SJCRH30 (cell line): Measurements from ENCODE around the gene LPIN1. TPM values are rescaled to one million over a fixed set of nuclear protein-coding genes. Genes with fewer than 3 reads are reported as not detected.

Experiments
- DNase-seq, 2 experiments: peaks; one replicate each; pipeline ENCODE4 v3.0.0-alpha.2; 2015 to 2020
- H3K27ac ChIP-seq: fragments of 250-450 bp; sonication (Bioruptor Pico); 2 replicates; pipeline ENCODE4 v1.5.1; 2020; ENCODE audit warnings: mild to moderate bottlenecking, moderate library complexity
- H3K27me3 ChIP-seq: fragments of 250-450 bp; sonication (Bioruptor Pico); 2 replicates; pipeline ENCODE4 v1.5.1; 2020; ENCODE audit warnings: mild to moderate bottlenecking, moderate library complexity
- H3K36me3 ChIP-seq: fragments of 250-450 bp; sonication (Bioruptor Pico); 2 replicates; pipeline ENCODE4 v1.5.1; 2020; ENCODE audit warnings: mild to moderate bottlenecking, moderate library complexity
- H3K4me1 ChIP-seq: fragments of 250-450 bp; sonication (Bioruptor Pico); 2 replicates; pipeline ENCODE4 v1.5.1; 2020; ENCODE audit warnings: mild to moderate bottlenecking, moderate library complexity
- H3K4me3 ChIP-seq: fragments of 250-450 bp; sonication (Bioruptor Pico); 2 replicates; pipeline ENCODE4 v1.5.1; 2020; ENCODE audit warnings: mild to moderate bottlenecking, moderate library complexity
- H3K9me3 ChIP-seq: fragments of 250-450 bp; sonication (Bioruptor Pico); replicated peaks from 2 replicates; pipeline ENCODE4 v1.5.1; 2020; ENCODE audit warnings: mild to moderate bottlenecking, moderate library complexity
- total RNA-seq: library from RNA; depleted of rRNA; stranded (reverse); fragments of >200 nt; shearing (Covaris generic); gene quantifications from 2 replicates; pipeline ENCODE4 v1.2.3, GENCODE V29; 2014

Gene LPIN1
- total RNA-seq, 1 experiment from 2014 or later = 37.0 TPM

DNA sequence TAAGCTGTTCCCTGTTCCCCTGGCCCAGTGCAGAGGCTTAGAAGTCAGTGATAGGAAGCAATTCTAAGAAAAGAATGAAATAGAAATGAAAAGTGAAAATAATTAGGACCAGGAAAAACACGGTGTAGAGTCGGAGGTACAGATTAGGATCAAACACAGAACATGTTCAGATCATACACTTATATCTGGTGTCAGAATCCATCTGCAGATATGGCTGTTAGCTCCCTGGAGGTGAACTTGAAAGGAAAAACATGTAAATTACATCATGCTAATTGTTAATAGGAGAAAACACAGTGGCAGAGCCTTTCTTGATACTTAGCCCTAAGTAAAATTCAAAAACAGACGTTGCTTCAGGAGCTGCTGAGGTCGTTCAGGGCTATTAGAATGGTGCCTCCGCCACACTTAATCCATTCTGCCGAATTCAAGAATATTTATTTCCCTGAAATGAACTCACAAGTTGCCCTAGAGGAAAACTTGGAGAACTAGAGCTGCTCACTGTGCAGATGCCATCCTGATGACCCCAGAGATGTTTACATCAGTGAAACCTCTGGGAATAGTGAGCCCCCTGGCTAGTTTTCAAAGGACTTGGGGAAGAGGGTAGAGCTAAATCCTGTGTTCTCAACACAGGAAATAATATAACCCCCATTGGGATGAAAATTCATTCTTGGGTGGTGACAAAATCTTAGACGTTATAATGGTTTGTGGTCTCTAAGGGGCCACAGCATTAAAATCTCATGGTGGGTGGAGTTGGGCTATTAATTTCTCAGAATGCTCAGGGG, 27.5 kb downstream of the LPIN1 start:
- Histone ChIP-seq H3K9me3 (no peaks in the 10 kb centered on the region), H3K27ac (no peak overlapping the region), H3K27me3 (no peaks in the 10 kb centered on the region), H3K4me3 (no peak overlapping the region), H3K36me3 (peaks cover 15% of the 10 kb centered on the region), H3K4me1 (peaks cover 5% of the 10 kb centered on the region; the same call in 1 of the 2 replicates)
- peak in 1 of 2 experiments; percentile 26 for DNase-seq

DNA sequence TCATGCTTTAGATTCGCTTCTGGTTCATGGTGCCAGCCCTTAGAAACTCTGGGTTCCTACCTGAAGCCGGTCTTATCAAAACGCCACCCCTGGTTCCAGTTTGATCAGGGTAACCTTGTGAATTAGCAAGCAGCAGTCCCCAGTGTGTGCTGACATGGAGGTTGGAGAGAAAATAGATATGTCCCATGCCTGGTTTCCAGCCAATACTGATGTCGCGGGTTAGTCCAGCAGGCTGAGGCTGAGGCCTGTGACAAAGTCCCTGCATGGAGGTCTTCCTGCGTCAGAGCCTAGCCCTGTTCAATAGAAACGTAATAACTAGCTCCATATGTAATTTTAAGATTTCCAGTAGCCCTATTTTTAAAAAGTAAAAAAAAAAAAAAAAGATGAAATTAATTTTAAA, 28.2 kb downstream of the LPIN1 start:
- DNase-seq = no peak
- H3K27ac ChIP-seq = no peak overlapping the region
- H3K4me3 ChIP-seq = no peak overlapping the region

DNA sequence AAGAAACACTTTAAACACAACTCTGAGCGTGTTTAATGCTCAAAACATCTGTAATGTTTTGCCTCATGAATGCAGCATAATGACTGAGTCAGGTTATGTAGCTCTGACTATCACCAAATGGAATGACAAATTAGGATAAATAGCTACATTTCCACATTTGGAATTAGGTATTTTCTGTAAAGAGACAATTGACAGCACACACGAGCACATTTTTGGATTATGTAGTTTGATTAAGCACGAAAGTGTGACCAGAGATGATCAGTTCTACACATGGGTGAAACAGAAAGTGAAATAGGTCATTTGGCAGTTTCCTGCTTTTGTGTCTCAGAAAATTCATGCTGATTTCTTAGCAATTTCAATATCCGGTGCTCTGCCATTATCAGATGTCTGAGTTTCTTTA, 29.0 kb downstream of the LPIN1 start:
- Histone ChIP-seq H3K27me3 (no peaks in the 10 kb centered on the region), H3K36me3 (peaks cover 20% of the 10 kb centered on the region), H3K4me1 (peaks cover 5% of the 10 kb centered on the region; the same call in 1 of the 2 replicates), H3K27ac (no peak overlapping the region), H3K9me3 (no peaks in the 10 kb centered on the region), H3K4me3 (no peak overlapping the region)
- no peak for DNase-seq

More for the DNA sequence above, 28.2 kb downstream of the LPIN1 start:
- Histone ChIP-seq H3K9me3 (no peaks in the 10 kb centered on the region), H3K36me3 (peaks cover 13% of the 10 kb centered on the region), H3K4me1 (peaks cover 5% of the 10 kb centered on the region; the same call in 1 of the 2 replicates), H3K27me3 (no peaks in the 10 kb centered on the region)

DNA sequence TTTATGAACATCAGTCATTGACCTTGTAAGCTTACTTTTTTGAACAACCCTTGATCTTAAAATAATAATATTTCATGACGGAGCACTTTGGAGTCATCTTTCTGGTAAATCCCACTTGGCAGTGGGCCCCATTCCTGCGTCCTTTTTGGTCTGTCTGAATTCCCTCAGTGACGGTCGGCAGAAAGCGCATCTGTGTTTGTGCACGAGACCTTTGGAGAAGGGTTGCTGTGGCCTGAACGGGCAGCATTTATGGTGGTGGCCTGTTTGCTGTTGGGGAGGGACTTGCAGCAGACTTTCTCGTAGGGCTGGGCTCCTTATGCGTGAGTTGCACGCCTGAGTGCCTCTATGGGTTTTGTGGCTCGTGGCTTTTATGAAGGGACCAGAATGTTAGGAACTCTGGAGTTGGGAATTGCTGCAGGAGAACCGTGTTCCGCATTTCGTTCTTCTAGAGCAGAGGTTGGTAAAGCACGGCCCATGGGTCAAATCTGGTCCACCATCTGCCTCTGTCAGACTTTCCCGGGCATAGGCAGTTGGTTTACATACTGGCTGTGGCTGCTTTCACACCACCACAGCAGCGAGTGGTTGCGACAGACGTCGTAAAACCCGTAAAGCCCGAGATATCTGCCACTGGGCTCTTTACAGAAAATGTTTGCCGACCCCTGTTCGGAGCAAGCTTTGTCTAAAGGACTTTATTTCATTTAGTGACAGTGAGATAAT, 30.8 kb downstream of the LPIN1 start:
- Histone ChIP-seq H3K4me1 (peaks cover 5% of the 10 kb centered on the region; the same call in 1 of the 2 replicates), H3K27me3 (no peaks in the 10 kb centered on the region), H3K4me3 (no peak overlapping the region), H3K27ac (no peak overlapping the region), H3K36me3 (peaks cover 32% of the 10 kb centered on the region), H3K9me3 (no peaks in the 10 kb centered on the region)
- no peak for DNase-seq

DNA sequence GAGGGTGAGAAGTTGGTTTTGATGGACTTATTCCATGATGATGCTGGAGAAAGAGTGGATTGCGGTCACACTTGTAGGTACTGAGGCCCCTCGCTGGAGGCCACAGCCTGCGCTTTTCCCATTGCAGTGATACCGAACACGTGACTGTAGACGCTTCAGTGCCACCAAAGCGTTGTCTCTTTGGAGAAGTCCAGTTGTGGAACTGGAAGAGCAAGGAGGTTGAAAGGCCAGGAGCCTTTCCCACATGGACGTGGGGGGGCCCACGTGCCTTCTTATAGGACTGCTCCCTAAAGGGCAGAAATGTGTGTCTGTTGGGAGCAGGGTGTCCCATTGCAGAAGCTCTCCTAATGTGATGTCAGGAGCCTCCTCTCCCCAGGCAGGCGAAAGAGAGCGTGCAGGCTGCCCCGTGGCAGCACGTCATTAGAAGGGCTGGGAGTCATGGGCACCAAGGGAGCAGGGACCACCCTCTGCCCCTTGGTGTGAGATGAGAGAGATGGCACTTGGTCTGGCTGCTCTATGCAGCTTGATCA, 31.5 kb downstream of the LPIN1 start:
- no peak for DNase-seq
- Histone ChIP-seq H3K4me1 (peaks cover 5% of the 10 kb centered on the region; the same call in 1 of the 2 replicates), H3K9me3 (no peaks in the 10 kb centered on the region), H3K4me3 (no peak overlapping the region), H3K27ac (no peak overlapping the region), H3K36me3 (peaks cover 39% of the 10 kb centered on the region), H3K27me3 (no peaks in the 10 kb centered on the region)

DNA sequence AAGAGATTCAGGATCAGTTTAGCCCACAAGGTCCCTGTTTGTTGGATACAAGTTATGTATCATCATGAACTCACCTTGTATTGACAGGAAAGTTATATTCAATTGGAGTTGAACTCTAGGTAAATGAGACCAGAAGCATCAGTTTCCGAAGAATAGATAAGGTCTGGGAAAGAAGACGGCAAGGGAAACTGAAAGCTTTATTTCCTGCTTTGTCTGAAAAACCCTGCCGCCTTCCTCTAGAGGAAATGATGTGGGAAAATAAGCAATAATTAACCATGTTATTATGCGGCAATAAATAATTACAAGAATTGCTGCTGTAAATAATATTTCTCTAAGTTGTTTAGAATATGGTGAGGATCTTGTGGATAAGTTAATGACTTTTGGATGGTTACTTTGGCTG, 32.0 kb downstream of the LPIN1 start:
- Histone ChIP-seq H3K4me3 (no peak overlapping the region), H3K9me3 (no peaks in the 10 kb centered on the region), H3K27ac (no peak overlapping the region), H3K36me3 (peaks cover 44% of the 10 kb centered on the region), H3K27me3 (no peaks in the 10 kb centered on the region), H3K4me1 (peaks cover 5% of the 10 kb centered on the region; the same call in 1 of the 2 replicates)
- no peak for DNase-seq

DNA sequence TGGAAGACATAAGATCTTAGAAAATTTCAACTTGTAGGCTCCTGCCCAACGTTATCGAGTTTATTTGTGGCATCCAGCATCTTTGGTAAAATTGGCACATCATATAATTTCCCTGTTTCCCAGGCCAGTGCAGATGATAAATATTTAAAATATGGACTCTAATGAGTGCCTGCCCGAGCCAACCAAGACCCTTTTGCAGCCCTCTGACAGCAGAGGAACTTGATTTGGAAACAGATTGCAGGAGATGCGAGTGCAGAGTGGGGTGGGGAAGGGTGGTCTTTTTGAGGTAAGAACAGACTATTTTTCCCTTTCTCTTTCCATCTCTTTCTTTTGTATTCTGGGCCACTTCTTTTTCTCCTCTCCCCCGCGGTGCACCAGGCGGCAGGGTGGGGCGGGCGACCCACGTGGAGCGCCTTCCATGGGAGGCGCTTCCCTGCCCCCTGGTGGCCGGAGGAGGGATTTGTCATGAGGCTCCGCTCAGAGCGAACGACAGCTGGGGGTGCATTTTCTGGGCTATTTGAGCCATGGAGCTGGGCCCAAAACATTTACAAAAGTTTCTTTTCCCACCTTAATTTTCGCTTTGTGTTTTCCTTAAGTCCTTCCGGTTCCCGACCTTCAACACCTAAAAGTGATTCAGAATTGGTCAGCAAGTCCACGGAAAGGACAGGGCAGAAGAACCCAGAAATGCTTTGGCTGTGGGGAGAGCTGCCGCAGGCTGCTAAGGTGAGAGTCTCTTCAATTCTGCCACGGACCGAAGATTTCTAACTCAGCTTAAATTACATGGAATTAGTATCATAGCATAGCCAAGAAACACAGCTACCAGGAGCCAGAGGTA, 32.7 kb downstream of the LPIN1 start:
- no peak overlapping the region for H3K4me3 ChIP-seq
- peaks cover 47% of the 10 kb centered on the region for H3K36me3 ChIP-seq
- peak; percentile 72 to 83 for DNase-seq
- H3K27ac ChIP-seq = no peak overlapping the region
- H3K4me1 ChIP-seq = peaks cover 4% of the 10 kb centered on the region; the same call in 1 of the 2 replicates
- H3K9me3 ChIP-seq = no peaks in the 10 kb centered on the region
- H3K27me3 ChIP-seq = no peaks in the 10 kb centered on the region

DNA sequence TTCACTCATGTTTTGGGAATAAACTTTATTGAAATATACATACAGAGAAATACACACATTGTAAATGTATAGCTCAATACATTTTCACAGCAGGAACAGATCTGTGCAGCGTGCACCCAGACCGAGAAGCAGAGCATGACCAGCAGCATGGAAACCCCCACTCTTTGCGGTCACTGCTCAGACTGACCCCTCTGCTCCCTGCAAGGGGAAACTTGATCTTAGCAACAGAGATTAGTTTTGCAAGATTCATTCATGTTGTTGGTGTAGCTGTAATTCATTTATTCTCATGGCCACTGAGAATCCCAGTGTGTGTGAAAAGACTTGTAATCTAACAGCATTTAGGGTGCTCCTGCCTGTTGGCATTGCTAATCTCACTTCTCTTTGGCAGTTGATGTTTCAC, 35.2 kb downstream of the LPIN1 start:
- no peak for DNase-seq
- Histone ChIP-seq H3K36me3 (peaks cover 52% of the 10 kb centered on the region), H3K4me1 (no peaks in the 10 kb centered on the region), H3K4me3 (no peak overlapping the region), H3K9me3 (no peaks in the 10 kb centered on the region), H3K27me3 (no peaks in the 10 kb centered on the region), H3K27ac (no peak overlapping the region)

DNA sequence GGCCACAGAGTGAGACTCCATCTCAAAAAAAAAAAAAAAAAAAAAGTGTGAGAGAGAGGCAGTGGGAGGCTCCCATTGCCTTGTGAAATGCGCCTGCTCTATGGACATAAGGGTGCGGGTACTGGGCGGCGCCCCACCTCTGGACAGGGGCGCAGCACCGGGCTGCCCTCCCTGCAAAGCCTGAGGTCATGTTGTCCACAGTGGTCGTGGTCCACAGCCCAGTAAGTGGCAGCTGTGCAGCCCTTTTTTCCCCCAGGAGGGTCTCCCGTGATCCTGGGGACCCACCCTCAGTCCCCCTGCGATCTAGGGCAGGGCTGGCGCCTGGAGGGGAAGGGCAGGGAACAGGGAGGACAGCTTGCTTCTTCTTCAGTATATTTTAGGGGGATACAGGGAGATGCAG, 37.8 kb downstream of the LPIN1 start:
- Histone ChIP-seq H3K4me1 (no peaks in the 10 kb centered on the region), H3K9me3 (no peaks in the 10 kb centered on the region), H3K27me3 (no peaks in the 10 kb centered on the region), H3K4me3 (no peak overlapping the region), H3K27ac (no peak overlapping the region), H3K36me3 (peaks cover 58% of the 10 kb centered on the region)
- no peak for DNase-seq

DNA sequence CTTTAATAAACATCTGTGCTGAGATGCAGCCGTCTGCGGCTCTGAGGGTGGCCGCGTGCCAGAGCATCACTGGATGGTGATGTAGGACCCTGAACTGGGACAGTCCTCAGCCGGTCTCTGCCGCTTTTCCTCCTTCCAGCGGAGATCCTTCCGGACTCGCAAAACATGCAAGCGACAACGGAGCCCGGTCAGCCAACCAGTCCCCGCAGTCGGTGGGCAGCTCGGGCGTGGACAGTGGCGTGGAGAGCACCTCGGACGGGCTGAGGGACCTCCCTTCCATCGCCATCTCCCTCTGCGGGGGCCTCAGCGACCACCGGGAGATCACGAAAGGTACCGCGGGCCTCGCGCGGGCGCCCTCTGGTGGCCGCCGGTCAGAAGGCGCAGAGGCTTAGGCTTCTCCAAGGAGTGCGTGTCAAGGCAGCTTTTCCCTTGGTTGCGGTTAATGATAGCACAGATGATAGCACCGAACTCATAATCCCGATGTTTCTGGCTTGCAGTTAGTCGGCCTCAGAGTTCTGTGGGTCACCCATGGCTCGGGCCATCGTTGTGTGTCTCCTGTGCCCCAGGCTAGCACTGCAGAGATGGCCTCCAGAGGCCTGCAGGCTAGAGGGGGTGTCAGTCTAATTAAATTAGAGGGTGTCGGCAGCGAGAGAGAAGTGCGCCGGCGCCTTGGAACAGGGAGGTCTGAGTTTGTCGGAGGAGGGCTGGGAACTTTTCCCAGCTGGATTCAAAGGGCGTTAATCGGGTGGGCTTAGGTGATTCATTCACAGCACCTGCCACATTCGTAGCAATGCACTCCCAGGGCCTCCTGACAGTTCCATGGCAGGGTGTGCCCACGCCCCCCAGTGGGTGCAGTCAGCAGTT, 38.5 kb downstream of the LPIN1 start:
- DNase-seq = peak; percentile 11 to 20
- Histone ChIP-seq H3K27ac (no peak overlapping the region), H3K9me3 (no peaks in the 10 kb centered on the region), H3K27me3 (no peaks in the 10 kb centered on the region), H3K4me3 (no peak overlapping the region), H3K4me1 (no peaks in the 10 kb centered on the region), H3K36me3 (peaks cover 53% of the 10 kb centered on the region)

DNA sequence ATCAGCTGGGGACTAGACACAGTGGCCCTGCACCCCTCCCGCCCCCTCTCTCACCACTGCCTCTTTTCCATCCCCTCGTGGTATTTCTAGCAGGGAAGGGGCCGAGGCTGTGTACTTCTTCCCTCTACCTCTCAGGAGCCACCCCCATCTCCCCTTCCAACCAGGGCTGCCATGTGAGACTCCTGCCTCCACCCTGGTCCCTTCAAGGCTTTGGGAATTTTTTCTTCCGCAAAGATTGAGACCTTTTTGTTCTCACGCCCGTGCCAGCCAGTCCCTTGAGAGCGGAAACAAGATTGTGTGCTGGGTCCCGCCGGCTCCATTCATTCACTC, 39.1 kb downstream of the LPIN1 start:
- no peaks in the 10 kb centered on the region for H3K27me3 ChIP-seq
- H3K4me3 ChIP-seq = no peak overlapping the region
- peaks cover 54% of the 10 kb centered on the region for H3K36me3 ChIP-seq
- H3K27ac ChIP-seq = no peak overlapping the region
- H3K9me3 ChIP-seq = no peaks in the 10 kb centered on the region
- H3K4me1 ChIP-seq = no peaks in the 10 kb centered on the region
- DNase-seq = no peak

DNA sequence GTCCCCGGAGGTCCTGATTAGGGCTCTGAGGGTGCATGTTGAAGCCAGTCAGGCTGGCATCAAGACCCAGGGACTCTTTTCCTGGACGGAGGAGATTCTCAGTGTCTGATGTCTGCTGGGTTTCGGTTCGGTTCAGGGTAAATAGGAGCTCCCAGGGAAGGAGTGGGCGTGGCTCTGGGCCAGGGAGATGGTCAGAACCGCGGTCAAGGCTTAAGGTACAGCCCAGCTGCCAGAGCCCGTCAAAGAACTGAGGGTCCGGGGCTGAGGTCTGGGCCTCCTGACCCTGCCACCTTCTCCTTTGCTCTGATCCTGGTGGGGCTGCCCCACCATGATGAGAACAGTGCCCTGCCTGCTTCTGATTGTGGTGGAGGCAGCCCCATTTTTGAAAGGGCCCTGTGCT, 39.8 kb downstream of the LPIN1 start:
- Histone ChIP-seq H3K4me1 (no peaks in the 10 kb centered on the region), H3K27ac (no peak overlapping the region), H3K36me3 (peaks cover 54% of the 10 kb centered on the region), H3K9me3 (no peaks in the 10 kb centered on the region), H3K27me3 (no peaks in the 10 kb centered on the region), H3K4me3 (no peak overlapping the region)
- no peak for DNase-seq

DNA sequence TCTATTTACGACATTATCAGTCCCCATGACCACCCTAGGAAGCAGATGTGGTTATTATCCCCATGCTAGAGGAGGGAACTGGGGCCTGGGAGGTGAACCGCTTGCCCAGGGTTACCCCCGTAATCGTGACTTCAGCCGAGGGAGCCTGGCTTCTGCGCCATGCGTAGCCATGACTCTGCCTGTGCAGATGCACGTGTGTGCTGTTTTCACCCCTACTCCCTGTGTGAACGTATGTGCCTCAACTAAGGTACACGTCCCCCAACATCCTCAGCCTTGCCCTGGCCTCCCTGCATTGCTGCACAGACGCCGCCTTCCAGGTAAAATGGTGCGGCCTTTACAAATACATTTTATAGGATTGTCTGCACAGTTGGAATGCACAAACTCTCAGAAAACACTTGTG, 40.2 kb downstream of the LPIN1 start:
- no peak for DNase-seq
- H3K27me3 ChIP-seq = no peaks in the 10 kb centered on the region

DNA sequence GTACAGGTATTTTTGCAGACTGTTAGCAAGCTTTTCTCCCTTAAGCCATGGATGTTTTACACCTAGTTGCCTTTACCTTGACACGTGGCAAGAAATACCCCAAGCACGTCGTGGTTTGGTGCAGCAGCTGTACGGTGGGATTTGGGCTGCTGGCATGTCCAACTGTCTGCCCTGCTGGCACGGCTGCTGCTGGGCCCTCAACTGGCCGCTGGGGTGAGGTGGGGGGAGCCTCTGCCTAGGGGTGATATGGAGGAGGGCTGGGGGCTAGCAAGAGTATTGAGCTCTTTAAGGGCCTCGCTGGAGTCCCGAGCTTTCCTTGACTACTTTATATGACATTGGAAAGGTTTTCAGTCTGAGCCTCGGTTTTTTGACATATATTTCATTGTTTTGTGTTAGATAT, 41.6 kb downstream of the LPIN1 start:
- peaks cover 53% of the 10 kb centered on the region for H3K36me3 ChIP-seq
- H3K4me1 ChIP-seq = no peaks in the 10 kb centered on the region
- no peaks in the 10 kb centered on the region for H3K27me3 ChIP-seq
- no peaks in the 10 kb centered on the region for H3K9me3 ChIP-seq
- H3K27ac ChIP-seq = no peak overlapping the region
- DNase-seq = no peak
- no peak overlapping the region for H3K4me3 ChIP-seq

More for the DNA sequence above, 40.2 kb downstream of the LPIN1 start:
- no peaks in the 10 kb centered on the region for H3K9me3 ChIP-seq
- no peak overlapping the region for H3K4me3 ChIP-seq
- H3K27ac ChIP-seq = no peak overlapping the region
- no peaks in the 10 kb centered on the region for H3K4me1 ChIP-seq
- peaks cover 53% of the 10 kb centered on the region for H3K36me3 ChIP-seq
